BE2C (cell line): Measurements from ENCODE around the gene BOD1L1.

Source experiments
- DNase-seq: peaks from one replicate; pipeline ENCODE4 v3.0.0-alpha.2; 2020
- H3K27me3 ChIP-seq: fragments of 250-450 bp; sonication (Bioruptor Pico); 2 replicates; pipeline ENCODE4 v1.5.1; 2020; ENCODE audit warnings: mild to moderate bottlenecking
- H3K36me3 ChIP-seq: fragments of 250-450 bp; sonication (Bioruptor Pico); 2 replicates; pipeline ENCODE4 v1.5.1; 2020; ENCODE audit warnings: mild to moderate bottlenecking
- H3K4me1 ChIP-seq: fragments of 250-450 bp; sonication (Bioruptor Pico); 2 replicates; pipeline ENCODE4 v1.5.1; 2020
- H3K4me3 ChIP-seq: 2 replicates; pipeline ENCODE4 v1.5.1; 2011; ENCODE audit warnings: low read depth, low read length
- H3K9me3 ChIP-seq: fragments of 250-450 bp; sonication (Bioruptor Pico); 2 replicates; pipeline ENCODE4 v1.5.1; 2020
- CTCF ChIP-seq: IDR thresholded peaks from 2 replicates; pipeline ENCODE4 v1.5.1; 2012; ENCODE audit warnings: mild to moderate bottlenecking, low read depth, low read length

The BOD1L1 gene

GRCh38 chr4:13524504-13525243 is 102.9 kb downstream of the BOD1L1 start:
- Histone ChIP-seq H3K4me1 (no peaks in the 10 kb centered on the region), H3K9me3 (no peaks in the 10 kb centered on the region), H3K27me3 (peaks cover 94% of the 10 kb centered on the region), H3K4me3 (no peak overlapping the region), H3K36me3 (no peaks in the 10 kb centered on the region)
- DNase-seq: no peak
- TF ChIP-seq CTCF: no peak

GRCh38 chr4:13523591-13524503 is 103.7 kb downstream of the BOD1L1 start:
- Histone ChIP-seq H3K4me3 (no peak overlapping the region), H3K27me3 (peaks cover 94% of the 10 kb centered on the region), H3K9me3 (no peaks in the 10 kb centered on the region), H3K4me1 (no peaks in the 10 kb centered on the region), H3K36me3 (no peaks in the 10 kb centered on the region)
- DNase-seq: no peak
- TF ChIP-seq CTCF: no peak

- Histone ChIP-seq H3K4me3 (no peak overlapping the region), H3K4me1 (no peaks in the 10 kb centered on the region), H3K36me3 (no peaks in the 10 kb centered on the region), H3K27me3 (peaks cover 94% of the 10 kb centered on the region), H3K9me3 (no peaks in the 10 kb centered on the region)
- no peak for TF ChIP-seq CTCF
- no peak for DNase-seq
These were observed 104.4 kb downstream of the BOD1L1 start for GRCh38 chr4:13523105-13523477.

- Histone ChIP-seq H3K27me3 (peaks cover 95% of the 10 kb centered on the region), H3K4me3 (no peak overlapping the region), H3K36me3 (no peaks in the 10 kb centered on the region), H3K9me3 (no peaks in the 10 kb centered on the region), H3K4me1 (no peaks in the 10 kb centered on the region)
- TF ChIP-seq CTCF: no peak
- no peak for DNase-seq
These were observed 105.0 kb downstream of the BOD1L1 start for GRCh38 chr4:13522282-13523104.

GRCh38 chr4:13521047-13521446 is 106.5 kb downstream of the BOD1L1 start:
- TF ChIP-seq CTCF: no peak
- Histone ChIP-seq H3K4me3 (no peak overlapping the region), H3K36me3 (no peaks in the 10 kb centered on the region), H3K4me1 (no peaks in the 10 kb centered on the region), H3K27me3 (peaks cover 93% of the 10 kb centered on the region), H3K9me3 (no peaks in the 10 kb centered on the region)
- DNase-seq: no peak
